K562 (cell line): ENCODE results near the gene PTPRT. TPM values are rescaled to one million over a fixed set of nuclear protein-coding genes. Genes with fewer than 3 reads are reported as not detected.

Experiments
- ATAC-seq: fragments of 200-7000 bp; cut with Tn5 transposase; 3 replicates; pipeline ENCODE4 v1.9.1; 2020; ENCODE audit warnings: moderate library complexity
- BruUV-seq: library from RNA; stranded (reverse); fragments of 400-500 nt; replicated peaks from 2 replicates; lab custom pipeline; 2021; lab: Mats Ljungman, UMichigan
- CTCF ChIA-PET: fragments of 300-600 bp; formaldehyde crosslinking; extraction: SDS; loops from one replicate; lab custom pipeline; 2021; ENCODE audit warnings: low intra/inter-chr PET ratio; lab: Yijun Ruan, JAX
- POLR2A ChIA-PET: fragments of 300-600, 350-650 bp; sonication (Branson Sonifier 250); formaldehyde crosslinking; extraction: SDS; loops from one replicate; lab custom pipeline; 2021; ENCODE audit warnings: antibody characterized with exemption, inconsistent platforms; lab: Yijun Ruan, JAX
- DNase-seq, 4 experiments: peaks; one replicate each; pipeline versions ENCODE4 v3.0.0 to v3.0.0-alpha.2; 2011 to 2018; ENCODE audit warnings: low spot score in 3 of 4, mixed read lengths in 3 of 4; ENCODE audit errors: extremely low read depth in 1 of 4
- FAIRE-seq: peaks from 2 replicates; lab custom pipeline; 2011; peaks lifted over from hg19 to GRCh38; lab: Jason Lieb, UNC
- H2AFZ ChIP-seq: 2 replicates; pipeline ENCODE4 v1.6.0; 2011; ENCODE audit warnings: low read depth, low read length, control low read depth, inconsistent platforms
- H3K27ac ChIP-seq: fragments of 200-600 bp; 3 replicates; pipeline ENCODE4 v1.8.0; 2011; ENCODE audit warnings: low read depth, mild to moderate bottlenecking, control low read depth, inconsistent platforms, low read length, moderate library complexity, mixed read lengths; ENCODE audit errors: extremely low read depth
- H3K27me3 ChIP-seq, 2 experiments: fragments of 300-600 bp in 1 of 2; 2 replicates in 1 of 2; 3 replicates in 1 of 2; pipeline versions ENCODE4 v1.6.0 to v1.8.0; 2011; ENCODE audit warnings: inconsistent platforms in 2 of 2, low read length in 2 of 2, mild to moderate bottlenecking in 1 of 2, mixed read lengths in 1 of 2, moderate library complexity in 1 of 2; ENCODE audit not compliant: control insufficient read depth in 2 of 2, insufficient read depth in 2 of 2
- H3K36me3 ChIP-seq: fragments of 300-600 bp; 3 replicates; pipeline ENCODE4 v1.8.0; 2011; ENCODE audit warnings: mild to moderate bottlenecking, low read length, inconsistent platforms; ENCODE audit not compliant: control insufficient read depth, insufficient read depth
- H3K4me1 ChIP-seq, 2 experiments: fragments of 200-600 bp in 1 of 2; replicated peaks in 1 of 2; 2 replicates in 1 of 2; 3 replicates in 1 of 2; pipeline versions ENCODE4 v1.5.1 to v1.8.0; 2011; ENCODE audit warnings: inconsistent platforms in 2 of 2, low read length in 2 of 2, mild to moderate bottlenecking in 1 of 2, mixed read lengths in 1 of 2, moderate library complexity in 1 of 2; ENCODE audit not compliant: control insufficient read depth in 2 of 2, insufficient read depth in 2 of 2
- H3K4me2 ChIP-seq: 2 replicates; pipeline ENCODE4 v1.6.1; 2011; ENCODE audit warnings: low read length, control low read depth, inconsistent platforms, mixed read lengths; ENCODE audit not compliant: insufficient read depth
- H3K4me3 ChIP-seq: fragments of 200-600 bp; sonication (generic), shearing (Covaris generic); 2 replicates; pipeline ENCODE4 v1.5.1; 2016; ENCODE audit warnings: control low read depth, inconsistent platforms
- H3K79me2 ChIP-seq: fragments of 200-600 bp; 3 replicates; pipeline ENCODE4 v1.8.0; 2011; ENCODE audit warnings: low read length, inconsistent platforms; ENCODE audit not compliant: control insufficient read depth, insufficient read depth
- H3K9ac ChIP-seq, 2 experiments: 2 replicates each; pipeline versions ENCODE4 v1.6.0 to v1.6.1; 2011; ENCODE audit warnings: low read depth in 2 of 2, low read length in 2 of 2, control low read depth in 1 of 2, inconsistent platforms in 1 of 2, mild to moderate bottlenecking in 1 of 2, mixed read lengths in 1 of 2; ENCODE audit not compliant: insufficient read depth in 1 of 2
- H3K9me1 ChIP-seq: one replicate; pipeline ENCODE4 v1.6.0; 2011; ENCODE audit warnings: inconsistent platforms, mild to moderate bottlenecking, low read length, moderate library complexity; ENCODE audit not compliant: control insufficient read depth, insufficient read depth
- H3K9me3 ChIP-seq: replicated peaks from 2 replicates; pipeline ENCODE4 v1.5.1; 2011; ENCODE audit warnings: low read depth, low read length, inconsistent platforms; ENCODE audit not compliant: control insufficient read depth, insufficient read depth
- H4K20me1 ChIP-seq: replicated peaks from 2 replicates; pipeline ENCODE4 v1.6.1; 2011; ENCODE audit warnings: low read length, inconsistent platforms, mixed read lengths; ENCODE audit not compliant: control insufficient read depth, insufficient read depth
- ATF1 ChIP-seq, 2 experiments: fragments of 450-650 bp in 1 of 2; IDR thresholded peaks; 2 replicates each; pipeline ENCODE4 v1.6.1; 2016; ENCODE audit warnings: missing compliant biosample characterization in 1 of 2, missing genetic modification characterization in 1 of 2
- EP400 ChIP-seq: fragments of 450-650 bp; IDR thresholded peaks from 2 replicates; pipeline ENCODE4 v1.6.1; 2017; ENCODE audit warnings: antibody characterized with exemption, mild to moderate bottlenecking, moderate library complexity
- HLTF ChIP-seq: fragments of 450-650 bp; IDR thresholded peaks from 2 replicates; pipeline ENCODE4 v1.6.1; 2016
- MAX ChIP-seq: sonication (generic); formaldehyde crosslinking; IDR thresholded peaks from 2 replicates; pipeline ENCODE4 v1.9.0; 2022; ENCODE audit warnings: mild to moderate bottlenecking, missing genetic modification reagents
- NBN ChIP-seq: fragments of 450-650 bp; IDR thresholded peaks from 2 replicates; pipeline ENCODE4 v1.6.1; 2016; ENCODE audit warnings: low read depth, mild to moderate bottlenecking
- NR0B1 ChIP-seq: fragments of 450-650 bp; IDR thresholded peaks from one replicate; pipeline ENCODE4 v1.6.1; 2018; ENCODE audit warnings: mild to moderate bottlenecking, moderate library complexity; ENCODE audit not compliant: partially characterized antibody
- NRF1 ChIP-seq, 2 experiments: fragments of 450-650 bp; IDR thresholded peaks in 1 of 2; conservative IDR thresholded peaks in 1 of 2; 2 replicates each; pipeline ENCODE4 v1.6.1; 2014; ENCODE audit warnings: mild to moderate bottlenecking in 2 of 2
- TCF7L2 ChIP-seq: fragments of 150-350 bp; IDR thresholded peaks from 2 replicates; pipeline ENCODE4 v1.6.1; 2016; ENCODE audit warnings: low read depth, mild to moderate bottlenecking, low read length, moderate library complexity
- ZBTB34 ChIP-seq: fragments of 250-450 bp; sonication (Bioruptor Pico); IDR thresholded peaks from 2 replicates; pipeline ENCODE4 v1.8.0; 2021; ENCODE audit warnings: mild to moderate bottlenecking, moderate library complexity
- ZBTB7A ChIP-seq: IDR thresholded peaks from 2 replicates; pipeline ENCODE4 v1.6.1; 2011; ENCODE audit warnings: low read depth, mild to moderate bottlenecking, low read length, moderate library complexity, borderline replicate concordance; ENCODE audit not compliant: control insufficient read depth
- ZFP36 ChIP-seq: fragments of 150-350 bp; IDR thresholded peaks from 2 replicates; pipeline ENCODE4 v1.6.1; 2018; ENCODE audit warnings: low read length, low read depth; ENCODE audit not compliant: partially characterized antibody
- ZNF282 ChIP-seq: sonication (generic); formaldehyde crosslinking; IDR thresholded peaks from 2 replicates; pipeline ENCODE4 v1.8.1; 2023; ENCODE audit warnings: missing genetic modification reagents
- ZNF444 ChIP-seq: fragments of 250-450 bp; sonication (Bioruptor Pico); IDR thresholded peaks from 2 replicates; pipeline ENCODE4 v1.4.0; 2020; ENCODE audit warnings: mild to moderate bottlenecking, moderate library complexity
- WGBS: fragments of 100-300 bp; shearing (Covaris generic); methylation state at CpG from one replicate; pipeline ENCODE4 v1.1.6; 2016; ENCODE audit warnings: low coverage, mixed read lengths; ENCODE audit not compliant: insufficient coverage; ENCODE audit errors: missing lambda C conversion rate; 5-methylcytosine and 5-hydroxymethylcytosine counted together
- in situ Hi-C: fragments of 300-500 bp; cut with MboI; formaldehyde crosslinking; loops from 4 replicates; pipeline ENCODE4 v1.15.0; 2018; ENCODE audit warnings: inconsistent platforms, mixed read lengths
- intact Hi-C: fragments of 100-400 bp; cut with micrococcal nuclease; formaldehyde crosslinking; loops from 2 replicates; pipeline ENCODE4 v1.14.2; 2022
- polyA plus RNA-seq, 8 experiments: library from polyadenylated mRNA; depleted of rRNA in 4 of 8; stranded (reverse) in 5 of 8; unstranded in 3 of 8; fragments of >200 nt; fragmentation: Nextera tagmentation in 2 of 8; fragmentation: Illumina TruSeq in 1 of 8; extraction: Ambion mirVana in 2 of 8; extraction: Trizol in 1 of 8; gene quantifications; 2 replicates each; pipeline versions ENCODE4 v1.2.1 to v1.2.3, GENCODE V29; 2011 to 2014; ENCODE audit warnings: inconsistent platforms in 1 of 8, missing spikeins in 1 of 8
- total RNA-seq, 7 experiments: library from RNA; depleted of rRNA in 6 of 7; stranded (reverse); fragments of >200 nt in 6 of 7; fragmentation: Illumina TruSeq in 2 of 7; extraction: Trizol in 2 of 7; gene quantifications; 2 replicates each; pipeline versions ENCODE4 v1.2.1 to v1.2.3, GENCODE V29; 2011 to 2021; ENCODE audit warnings: low replicate concordance in 1 of 7

PTPRT gene
- total and polyA plus RNA-seq, 9 of the 15 experiments (the other 6 are each of a cell fraction or from before 2014, with no cell fraction given) = not detected

GRCh38 chr20:42475773-42476172 lies 713.9 kb downstream of the PTPRT start (continued):
- TF ChIP-seq ZBTB34 (no peak), ZFP36 (no peak), ZBTB7A (no peak), ATF1 (CRISPR knock-in tag; IDR thresholded peaks at IDR 0.05) (no peak), ATF1 (tag; IDR thresholded peaks at IDR 0.05) (no peak), NRF1 (conservative IDR thresholded peaks at IDR 0.05 in 1 of 2, IDR thresholded peaks at IDR 0.05 in 1 of 2) (no peak)

GRCh38 chr20:42474646-42475045 lies 715.1 kb downstream of the PTPRT start:
- intact Hi-C loops (loop anchor here (10.0 kb wide), 1 partner anchor 60 kb away; no protein-coding TSS in a partner anchor), in situ Hi-C loops (no loop called here)
- WGBS = 0% methylated on average over 6 of the region's 6 CpGs

More at GRCh38 chr20:42474646-42475045, 715.1 kb downstream of the PTPRT start:
- ChIA-PET CTCF (no interaction called here), POLR2A (no interaction called here)
- DNase-seq (no peak), FAIRE-seq (no peak), ATAC-seq (no peak)
- H3K9me1 ChIP-seq = no peaks in the 10 kb centered on the region
- BruUV-seq = no TSS peak
- H3K27ac ChIP-seq = no peak overlapping the region
- H3K4me3 ChIP-seq = no peak overlapping the region
- peaks cover 0 to 4% of the 10 kb centered on the region in 2 experiments; a peak in 1 of 5 replicates for H3K27me3 ChIP-seq
- H3K36me3 ChIP-seq = no peaks in the 10 kb centered on the region
- H3K4me1 ChIP-seq = no peaks in the 10 kb centered on the region
- no peaks in the 10 kb centered on the region for H3K79me2 ChIP-seq
- H3K9ac ChIP-seq = no peak overlapping the region
- no peaks in the 10 kb centered on the region; the same call in 1 of the 2 replicates for H4K20me1 ChIP-seq
- no peaks in the 10 kb centered on the region for H3K9me3 ChIP-seq
- no peak overlapping the region for H3K4me2 ChIP-seq
- TF ChIP-seq ZNF444 (CRISPR knock-in tag) (no peak), MAX (CRISPR knock-in tag) (no peak), NBN (no peak), EP400 (no peak), ZNF282 (no peak), TCF7L2 (no peak), NR0B1 (no peak), HLTF (no peak)
- H2AFZ ChIP-seq = no peak overlapping the region
